Muscle layer of duodenum (tissue), 2 donors: ENCODE results near the gene CCDC150.

Source experiments
- H3K27ac ChIP-seq: one replicate; pipeline ENCODE4 v1.7.0; 2013; ENCODE audit warnings: mild to moderate bottlenecking, low read length
- H3K27me3 ChIP-seq: one replicate; pipeline ENCODE4 v1.7.0; 2013; ENCODE audit warnings: low read depth, mild to moderate bottlenecking, control low read depth, low read length
- H3K36me3 ChIP-seq, 2 donors: one replicate each; pipeline ENCODE4 v1.7.0; 2013; ENCODE audit warnings: low read length in 2 of 2, control low read depth in 1 of 2, mild to moderate bottlenecking in 1 of 2; ENCODE audit not compliant: insufficient read depth in 2 of 2, control insufficient read depth in 1 of 2
- H3K4me1 ChIP-seq, 2 donors: one replicate each; pipeline ENCODE4 v1.7.0; 2013; ENCODE audit warnings: low read length in 2 of 2, mild to moderate bottlenecking in 2 of 2, control low read depth in 1 of 2, moderate library complexity in 1 of 2; ENCODE audit not compliant: insufficient read depth in 2 of 2, control insufficient read depth in 1 of 2
- H3K4me3 ChIP-seq, 2 donors: one replicate each; pipeline ENCODE4 v1.7.0; 2013; ENCODE audit warnings: low read length in 2 of 2, low read depth in 1 of 2, mild to moderate bottlenecking in 1 of 2
- H3K9me3 ChIP-seq, 2 donors: one replicate each; pipeline ENCODE4 v1.7.0; 2013; ENCODE audit warnings: low read length in 2 of 2, control low read depth in 1 of 2, mild to moderate bottlenecking in 1 of 2; ENCODE audit not compliant: control insufficient read depth in 1 of 2
- donor health status: healthy.

The CCDC150 gene

GRCh38 chr2:196743165-196743564 lies 103.7 kb downstream of the CCDC150 start:
- Histone ChIP-seq H3K9me3 (peaks cover 0 to 7% of the 10 kb centered on the region in 2 donors), H3K27me3 (no peaks in the 10 kb centered on the region), H3K4me3 (no peak overlapping the region), H3K36me3 (no peaks in the 10 kb centered on the region), H3K4me1 (no peaks in the 10 kb centered on the region), H3K27ac (no peak overlapping the region)

DNA sequence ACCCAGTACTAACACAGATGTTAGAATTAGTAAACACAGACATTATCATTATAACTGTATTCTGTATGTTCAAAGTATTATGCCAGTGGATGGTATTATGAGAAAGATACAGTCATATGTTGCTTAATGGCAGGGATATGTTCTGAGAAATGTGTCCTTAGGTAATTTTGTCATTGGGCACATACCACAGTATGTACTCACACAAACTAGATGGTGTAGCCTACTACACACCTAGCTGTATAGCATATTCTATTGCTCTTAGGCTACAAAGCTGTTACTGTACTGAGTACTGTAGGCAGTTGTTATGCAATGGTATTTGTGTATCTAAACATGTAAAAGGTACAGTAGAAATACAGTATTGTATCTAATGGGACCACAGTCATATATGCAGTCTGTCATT lies 106.2 kb downstream of the CCDC150 start:
- H3K4me1 ChIP-seq = no peaks in the 10 kb centered on the region
- H3K27me3 ChIP-seq = no peaks in the 10 kb centered on the region
- no peak overlapping the region for H3K4me3 ChIP-seq
- no peak overlapping the region for H3K27ac ChIP-seq
- H3K36me3 ChIP-seq = no peaks in the 10 kb centered on the region
- no peaks in the 10 kb centered on the region for H3K9me3 ChIP-seq

GRCh38 chr2:196747400-196747799 lies 107.9 kb downstream of the CCDC150 start:
- H3K4me3 ChIP-seq = no peak overlapping the region
- H3K4me1 ChIP-seq = no peaks in the 10 kb centered on the region
- H3K36me3 ChIP-seq = no peaks in the 10 kb centered on the region
- H3K27ac ChIP-seq = no peak overlapping the region
- H3K27me3 ChIP-seq = no peaks in the 10 kb centered on the region
- no peaks in the 10 kb centered on the region for H3K9me3 ChIP-seq

DNA sequence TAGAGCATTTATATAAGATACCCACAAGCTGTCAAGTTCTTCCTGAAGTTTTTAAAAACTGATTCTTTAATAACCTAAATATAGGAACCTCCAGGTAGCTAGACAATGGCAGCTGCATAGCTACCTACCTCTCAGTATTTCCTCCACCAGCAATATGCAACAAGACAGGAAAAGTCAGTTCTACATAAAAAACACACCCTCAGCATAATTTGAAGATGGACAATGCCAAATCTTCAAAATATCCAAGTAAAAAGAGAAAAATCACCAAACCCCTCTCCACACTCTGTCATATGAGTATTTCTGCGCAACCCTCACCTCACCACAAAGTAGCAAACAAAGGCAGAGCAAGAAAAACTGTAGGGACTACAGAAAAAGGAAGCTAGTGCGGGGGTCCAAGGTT lies 108.6 kb downstream of the CCDC150 start:
- no peaks in the 10 kb centered on the region for H3K4me1 ChIP-seq
- no peak overlapping the region for H3K27ac ChIP-seq
- H3K9me3 ChIP-seq = peaks cover 0 to 2% of the 10 kb centered on the region in 2 donors
- H3K36me3 ChIP-seq = no peaks in the 10 kb centered on the region
- H3K27me3 ChIP-seq = no peaks in the 10 kb centered on the region
- H3K4me3 ChIP-seq = no peak overlapping the region

DNA sequence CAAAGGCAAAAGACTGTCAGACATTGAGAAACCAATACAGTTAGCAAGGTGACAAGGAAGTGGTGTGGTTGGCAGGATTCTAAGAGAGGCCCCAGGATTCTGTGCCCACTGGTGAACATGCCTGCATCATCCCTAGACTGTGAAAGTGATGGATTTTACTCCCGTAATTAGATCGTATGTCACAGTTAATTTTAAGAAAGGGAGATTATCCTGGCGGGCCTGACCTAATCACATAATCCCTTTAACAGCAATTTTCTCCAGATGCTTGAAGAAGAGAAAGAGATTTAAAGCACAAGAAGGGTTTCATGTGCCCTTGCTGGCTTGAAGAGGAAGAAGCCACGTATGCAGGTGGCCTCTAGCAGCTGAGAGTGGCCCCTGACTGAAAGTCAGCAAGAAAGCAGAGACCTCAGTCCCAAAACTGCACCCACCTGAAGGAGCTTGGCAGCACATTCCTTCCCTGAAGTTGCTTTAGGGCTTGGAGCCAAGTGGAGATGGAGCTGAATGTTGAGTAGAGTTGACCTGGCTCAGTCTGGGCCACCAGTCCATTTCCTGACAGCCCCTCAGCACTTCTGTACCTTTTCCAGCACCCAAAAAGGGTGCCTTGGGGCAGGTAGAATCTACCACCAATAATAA lies 110.9 kb downstream of the CCDC150 start:
- H3K4me3 ChIP-seq = no peak overlapping the region
- H3K9me3 ChIP-seq = peaks cover 0 to 3% of the 10 kb centered on the region in 2 donors
- H3K27me3 ChIP-seq = no peaks in the 10 kb centered on the region
- H3K27ac ChIP-seq = no peak overlapping the region
- no peaks in the 10 kb centered on the region for H3K36me3 ChIP-seq
- no peaks in the 10 kb centered on the region for H3K4me1 ChIP-seq

DNA sequence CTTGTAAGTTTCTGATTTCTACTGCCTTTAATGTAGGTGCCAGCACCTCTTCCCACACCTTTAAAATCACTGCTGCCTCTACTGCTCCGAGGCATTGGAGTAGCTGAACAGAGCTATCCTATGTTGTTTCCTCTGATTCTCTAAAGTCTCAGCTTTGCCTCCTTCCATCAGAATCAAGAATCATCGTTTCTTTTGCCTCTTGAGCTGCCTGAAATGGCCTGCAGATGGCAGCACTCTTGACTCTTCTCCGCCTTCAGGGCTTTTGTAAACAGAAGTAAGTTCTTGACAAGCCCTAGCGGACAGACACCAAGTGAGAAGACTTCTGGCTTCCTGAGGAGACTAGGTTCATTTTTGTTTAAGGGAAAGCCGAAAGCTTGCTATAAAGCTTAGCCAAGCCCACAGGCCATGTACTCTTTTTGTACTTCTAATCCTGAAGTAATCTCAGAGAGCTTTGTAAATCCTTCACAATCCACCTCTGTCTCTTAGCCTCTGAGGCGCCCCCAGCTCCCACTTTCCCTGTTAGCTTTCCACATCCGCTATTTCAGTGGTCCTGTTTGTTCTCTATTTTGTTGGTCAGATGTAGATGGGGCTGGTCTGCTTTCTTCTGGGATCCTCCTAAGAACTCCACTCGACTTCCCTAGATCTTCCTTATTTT lies 111.6 kb downstream of the CCDC150 start:
- Histone ChIP-seq H3K27ac (no peak overlapping the region), H3K4me1 (no peaks in the 10 kb centered on the region), H3K27me3 (no peaks in the 10 kb centered on the region), H3K9me3 (peaks cover 0 to 3% of the 10 kb centered on the region in 2 donors), H3K4me3 (no peak overlapping the region), H3K36me3 (no peaks in the 10 kb centered on the region)

GRCh38 chr2:196758474-196759377 lies 119.2 kb downstream of the CCDC150 start:
- Histone ChIP-seq H3K4me1 (no peaks in the 10 kb centered on the region), H3K4me3 (no peak overlapping the region), H3K27me3 (no peaks in the 10 kb centered on the region), H3K36me3 (peaks cover 4 to 9% of the 10 kb centered on the region in 2 donors), H3K27ac (no peak overlapping the region), H3K9me3 (no peaks in the 10 kb centered on the region)

DNA sequence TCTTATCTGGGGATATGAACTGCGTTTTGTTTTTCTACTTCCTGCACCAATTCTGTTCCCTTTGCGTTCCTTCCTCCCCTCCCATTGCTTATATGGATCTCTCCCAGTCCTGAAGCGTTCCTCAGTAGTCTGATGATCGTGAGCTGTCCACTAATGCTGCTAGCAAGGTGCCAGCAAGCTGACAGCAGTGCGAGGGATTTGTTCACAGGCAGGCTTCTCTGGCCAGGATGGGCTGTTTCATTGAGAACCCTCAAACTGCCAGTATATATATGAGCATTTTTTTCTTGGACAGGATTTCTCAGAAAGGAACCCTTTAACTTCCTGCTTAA lies 119.8 kb downstream of the CCDC150 start:
- Histone ChIP-seq H3K27ac (no peak overlapping the region), H3K4me3 (no peak overlapping the region), H3K36me3 (peaks cover 10 to 15% of the 10 kb centered on the region in 2 donors), H3K27me3 (no peaks in the 10 kb centered on the region), H3K4me1 (no peaks in the 10 kb centered on the region), H3K9me3 (no peaks in the 10 kb centered on the region)

GRCh38 chr2:196767101-196767500 lies 127.6 kb downstream of the CCDC150 start:
- Histone ChIP-seq H3K36me3 (peaks cover 36 to 58% of the 10 kb centered on the region in 2 donors), H3K27ac (no peak overlapping the region), H3K9me3 (no peaks in the 10 kb centered on the region), H3K4me3 (no peak overlapping the region), H3K4me1 (no peaks in the 10 kb centered on the region), H3K27me3 (no peaks in the 10 kb centered on the region)
